Measurements from ENCODE around the gene SLC35D1.

DNA sequence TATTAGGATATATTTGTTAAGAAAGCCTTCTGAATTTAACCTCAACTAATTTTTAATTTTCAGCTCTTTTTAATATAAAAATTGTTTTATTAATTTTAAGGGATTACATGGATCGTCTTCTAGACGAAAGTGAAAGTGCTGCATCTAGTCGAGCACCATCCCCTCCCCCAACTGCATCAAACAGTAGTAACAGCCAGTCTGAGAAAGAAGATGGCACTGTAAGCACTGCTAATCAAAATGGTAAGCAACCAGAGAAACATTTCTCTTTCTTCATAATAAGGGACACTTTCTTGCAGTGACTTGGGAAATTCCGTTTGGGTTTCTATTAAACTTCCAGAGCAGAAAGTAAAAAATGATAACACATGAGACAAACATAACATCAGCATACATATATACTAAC, 72.3 kb downstream of the SLC35D1 start:
- TF ChIP-seq, protein P1, sequence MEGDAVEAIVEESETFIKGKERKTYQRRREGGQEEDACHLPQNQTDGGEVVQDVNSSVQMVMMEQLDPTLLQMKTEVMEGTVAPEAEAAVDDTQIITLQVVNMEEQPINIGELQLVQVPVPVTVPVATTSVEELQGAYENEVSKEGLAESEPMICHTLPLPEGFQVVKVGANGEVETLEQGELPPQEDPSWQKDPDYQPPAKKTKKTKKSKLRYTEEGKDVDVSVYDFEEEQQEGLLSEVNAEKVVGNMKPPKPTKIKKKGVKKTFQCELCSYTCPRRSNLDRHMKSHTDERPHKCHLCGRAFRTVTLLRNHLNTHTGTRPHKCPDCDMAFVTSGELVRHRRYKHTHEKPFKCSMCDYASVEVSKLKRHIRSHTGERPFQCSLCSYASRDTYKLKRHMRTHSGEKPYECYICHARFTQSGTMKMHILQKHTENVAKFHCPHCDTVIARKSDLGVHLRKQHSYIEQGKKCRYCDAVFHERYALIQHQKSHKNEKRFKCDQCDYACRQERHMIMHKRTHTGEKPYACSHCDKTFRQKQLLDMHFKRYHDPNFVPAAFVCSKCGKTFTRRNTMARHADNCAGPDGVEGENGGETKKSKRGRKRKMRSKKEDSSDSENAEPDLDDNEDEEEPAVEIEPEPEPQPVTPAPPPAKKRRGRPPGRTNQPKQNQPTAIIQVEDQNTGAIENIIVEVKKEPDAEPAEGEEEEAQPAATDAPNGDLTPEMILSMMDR (CRISPR knock-in tag; IDR thresholded peaks at IDR 0.05), result no peak
- TF ChIP-seq POLR2AphosphoS5 (IDR thresholded peaks at IDR 0.05; ENCODE audit: low read depth, low read length) (no peak), SRF (IDR thresholded peaks at IDR 0.05; ENCODE audit: low read depth, low read length) (no peak), MAFK (conservative IDR thresholded peaks at IDR 0.05 in 1 of 2, IDR thresholded peaks at IDR 0.05 in 1 of 2; ENCODE audit: low read length in 2 of 2) (no peak), ZNF263 (CRISPR knock-in tag; IDR thresholded peaks at IDR 0.05) (no peak), RNF2 (conservative IDR thresholded peaks at IDR 0.05; ENCODE audit: low read depth) (no peak), ZNF317 (CRISPR knock-in tag; IDR thresholded peaks at IDR 0.05) (no peak), PHF8 (CRISPR knock-in tag; IDR thresholded peaks at IDR 0.05) (no peak), ZNF619 (CRISPR knock-in tag; IDR thresholded peaks at IDR 0.05) (no peak), POLR2A (IDR thresholded peaks at IDR 0.05; ENCODE audit: insufficient read depth in 1 of 2, low read depth in 2 of 2, low read length in 2 of 2) (no peak), BRD4 (CRISPR knock-in tag; IDR thresholded peaks at IDR 0.05) (no peak)
- TF ChIP-seq, protein P2, sequence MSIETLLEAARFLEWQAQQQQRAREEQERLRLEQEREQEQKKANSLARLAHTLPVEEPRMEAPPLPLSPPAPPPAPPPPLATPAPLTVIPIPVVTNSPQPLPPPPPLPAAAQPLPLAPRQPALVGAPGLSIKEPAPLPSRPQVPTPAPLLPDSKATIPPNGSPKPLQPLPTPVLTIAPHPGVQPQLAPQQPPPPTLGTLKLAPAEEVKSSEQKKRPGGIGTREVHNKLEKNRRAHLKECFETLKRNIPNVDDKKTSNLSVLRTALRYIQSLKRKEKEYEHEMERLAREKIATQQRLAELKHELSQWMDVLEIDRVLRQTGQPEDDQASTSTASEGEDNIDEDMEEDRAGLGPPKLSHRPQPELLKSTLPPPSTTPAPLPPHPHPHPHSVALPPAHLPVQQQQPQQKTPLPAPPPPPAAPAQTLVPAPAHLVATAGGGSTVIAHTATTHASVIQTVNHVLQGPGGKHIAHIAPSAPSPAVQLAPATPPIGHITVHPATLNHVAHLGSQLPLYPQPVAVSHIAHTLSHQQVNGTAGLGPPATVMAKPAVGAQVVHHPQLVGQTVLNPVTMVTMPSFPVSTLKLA (IDR thresholded peaks at IDR 0.05), result no peak
- TF ChIP-seq, protein P3, sequence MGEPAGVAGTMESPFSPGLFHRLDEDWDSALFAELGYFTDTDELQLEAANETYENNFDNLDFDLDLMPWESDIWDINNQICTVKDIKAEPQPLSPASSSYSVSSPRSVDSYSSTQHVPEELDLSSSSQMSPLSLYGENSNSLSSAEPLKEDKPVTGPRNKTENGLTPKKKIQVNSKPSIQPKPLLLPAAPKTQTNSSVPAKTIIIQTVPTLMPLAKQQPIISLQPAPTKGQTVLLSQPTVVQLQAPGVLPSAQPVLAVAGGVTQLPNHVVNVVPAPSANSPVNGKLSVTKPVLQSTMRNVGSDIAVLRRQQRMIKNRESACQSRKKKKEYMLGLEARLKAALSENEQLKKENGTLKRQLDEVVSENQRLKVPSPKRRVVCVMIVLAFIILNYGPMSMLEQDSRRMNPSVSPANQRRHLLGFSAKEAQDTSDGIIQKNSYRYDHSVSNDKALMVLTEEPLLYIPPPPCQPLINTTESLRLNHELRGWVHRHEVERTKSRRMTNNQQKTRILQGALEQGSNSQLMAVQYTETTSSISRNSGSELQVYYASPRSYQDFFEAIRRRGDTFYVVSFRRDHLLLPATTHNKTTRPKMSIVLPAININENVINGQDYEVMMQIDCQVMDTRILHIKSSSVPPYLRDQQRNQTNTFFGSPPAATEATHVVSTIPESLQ (CRISPR knock-in tag; conservative IDR thresholded peaks at IDR 0.05), result no peak
- TF ChIP-seq, protein P4, sequence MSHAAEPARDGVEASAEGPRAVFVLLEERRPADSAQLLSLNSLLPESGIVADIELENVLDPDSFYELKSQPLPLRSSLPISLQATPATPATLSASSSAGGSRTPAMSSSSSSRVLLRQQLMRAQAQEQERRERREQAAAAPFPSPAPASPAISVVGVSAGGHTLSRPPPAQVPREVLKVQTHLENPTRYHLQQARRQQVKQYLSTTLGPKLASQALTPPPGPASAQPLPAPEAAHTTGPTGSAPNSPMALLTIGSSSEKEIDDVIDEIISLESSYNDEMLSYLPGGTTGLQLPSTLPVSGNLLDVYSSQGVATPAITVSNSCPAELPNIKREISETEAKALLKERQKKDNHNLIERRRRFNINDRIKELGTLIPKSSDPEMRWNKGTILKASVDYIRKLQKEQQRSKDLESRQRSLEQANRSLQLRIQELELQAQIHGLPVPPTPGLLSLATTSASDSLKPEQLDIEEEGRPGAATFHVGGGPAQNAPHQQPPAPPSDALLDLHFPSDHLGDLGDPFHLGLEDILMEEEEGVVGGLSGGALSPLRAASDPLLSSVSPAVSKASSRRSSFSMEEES (CRISPR knock-in tag; IDR thresholded peaks at IDR 0.05), result no peak
